Osteocyte (in vitro differentiated cells): Measurements from ENCODE around the gene USP33. TPM values are rescaled to one million over a fixed set of nuclear protein-coding genes. Genes with fewer than 3 reads are reported as not detected.
"Not testable (repeated sequence)": the region's sequence is repeated elsewhere in the genome, so short reads cannot be mapped to it uniquely, and the experiment has no call there.

Experiments used
- DNase-seq: peaks from one replicate; pipeline ENCODE4 v3.0.0; 2021; ENCODE audit warnings: mixed read lengths; ENCODE audit not compliant: unreplicated experiment; ENCODE audit errors: extremely low spot score
- H3K27ac Mint-ChIP-seq: one replicate; pipeline ENCODE4 v1.8.0; 2021; ENCODE audit warnings: mild to moderate bottlenecking, mixed read lengths; ENCODE audit not compliant: unreplicated experiment
- H3K27me3 Mint-ChIP-seq: one replicate; pipeline ENCODE4 v1.8.0; 2021; ENCODE audit warnings: mixed read lengths; ENCODE audit not compliant: unreplicated experiment
- H3K36me3 Mint-ChIP-seq: one replicate; pipeline ENCODE4 v1.8.0; 2021; ENCODE audit warnings: mixed read lengths; ENCODE audit not compliant: unreplicated experiment
- H3K4me1 Mint-ChIP-seq: one replicate; pipeline ENCODE4 v1.8.0; 2021; ENCODE audit warnings: mixed read lengths; ENCODE audit not compliant: unreplicated experiment
- H3K4me3 Mint-ChIP-seq: one replicate; pipeline ENCODE4 v1.8.0; 2021; ENCODE audit warnings: mild to moderate bottlenecking, moderate library complexity, mixed read lengths; ENCODE audit not compliant: unreplicated experiment
- H3K9me3 Mint-ChIP-seq: one replicate; pipeline ENCODE4 v1.8.0; 2021; ENCODE audit warnings: mixed read lengths; ENCODE audit not compliant: unreplicated experiment
- CTCF ChIP-seq: fragments of 200-600 bp; sonication (generic); IDR thresholded peaks from 2 replicates; pipeline ENCODE4 v1.5.0; 2021; ENCODE audit warnings: antibody characterized with exemption, mild to moderate bottlenecking, moderate library complexity
- total RNA-seq: library from RNA; stranded (reverse); gene quantifications from 2 replicates; pipeline ENCODE4 v1.2.1, GENCODE V29; 2021

The USP33 gene
- total RNA-seq, 1 donor from 2014 or later, result 74.7 TPM

DNA sequence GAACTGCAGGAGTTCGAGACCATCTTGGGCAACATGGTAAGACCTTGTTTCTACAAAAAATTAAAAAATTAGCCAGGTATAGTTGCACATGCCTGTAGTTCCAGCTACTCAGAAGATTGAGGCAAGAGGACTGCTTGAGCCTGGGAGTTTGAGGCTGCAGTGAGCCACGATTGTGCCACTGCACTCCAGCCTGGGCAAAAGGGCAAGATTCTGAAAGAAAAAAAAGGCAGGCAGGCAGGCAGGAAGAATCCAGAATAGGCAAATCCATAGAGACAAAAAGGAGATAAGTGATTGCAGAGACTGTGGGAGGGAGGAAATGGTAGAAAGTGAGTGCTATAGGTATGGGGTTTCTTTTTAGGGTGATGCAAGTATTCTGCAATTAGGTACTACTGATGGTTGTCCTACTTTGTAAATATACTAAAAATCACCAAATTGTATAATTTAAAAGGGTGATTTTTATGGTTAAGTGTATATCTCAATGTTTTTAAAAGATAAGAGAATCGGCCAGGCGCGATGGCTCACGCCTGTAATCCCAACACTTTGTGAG lies 106.6 kb downstream of the USP33 start:
- peak overlapping the region; percentile 73 for H3K27ac Mint-ChIP-seq
- H3K9me3 Mint-ChIP-seq, result peaks cover 10% of the 10 kb centered on the region
- peaks cover 33% of the 10 kb centered on the region for H3K36me3 Mint-ChIP-seq

GRCh38 chr1:77652268-77652667 lies 107.4 kb downstream of the USP33 start:
- Mint-ChIP-seq H3K27ac (peak overlapping the region; percentile 73), H3K9me3 (peaks cover 10% of the 10 kb centered on the region), H3K36me3 (peaks cover 33% of the 10 kb centered on the region), H3K4me3 (no peak overlapping the region), H3K4me1 (peaks cover 34% of the 10 kb centered on the region), H3K27me3 (no peaks in the 10 kb centered on the region)
- DNase-seq, result no peak
- TF ChIP-seq CTCF, result no peak

More for the DNA sequence above, 106.6 kb downstream of the USP33 start:
- no peak for TF ChIP-seq CTCF
- Mint-ChIP-seq H3K27me3 (no peaks in the 10 kb centered on the region), H3K4me1 (peaks cover 34% of the 10 kb centered on the region), H3K4me3 (no peak overlapping the region)
- DNase-seq, result no peak

- H3K9me3 Mint-ChIP-seq, result peaks cover 15% of the 10 kb centered on the region
- DNase-seq, result no peak
- TF ChIP-seq CTCF, result no peak
- peaks cover 45% of the 10 kb centered on the region for H3K36me3 Mint-ChIP-seq
- no peaks in the 10 kb centered on the region for H3K27me3 Mint-ChIP-seq
- H3K4me3 Mint-ChIP-seq, result no peak overlapping the region
- no peak overlapping the region for H3K27ac Mint-ChIP-seq
- H3K4me1 Mint-ChIP-seq, result peaks cover 29% of the 10 kb centered on the region
Observed at GRCh38 chr1:77649127-77649526, 110.5 kb downstream of the USP33 start.

DNA sequence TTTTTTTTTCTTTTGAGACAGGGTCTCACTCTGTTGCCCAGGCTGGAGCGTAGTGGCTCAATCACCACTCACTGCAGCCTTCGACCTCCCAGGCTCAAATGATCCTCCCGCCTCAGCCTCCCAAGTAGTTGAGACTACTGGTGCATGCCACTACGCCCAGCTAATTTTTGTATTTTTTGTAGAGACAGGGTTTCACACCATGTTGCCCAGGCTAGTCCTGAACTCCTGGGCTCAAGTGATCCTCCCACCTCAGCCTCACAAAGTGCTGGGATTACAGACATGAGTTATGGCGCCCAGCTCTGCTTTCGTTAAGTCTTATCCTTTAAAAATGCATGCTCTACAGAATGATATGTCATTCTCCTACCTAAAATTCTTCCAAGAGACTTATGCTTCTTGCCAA lies 113.4 kb downstream of the USP33 start:
- not testable (repeated sequence) for H3K4me3 Mint-ChIP-seq, H3K27ac Mint-ChIP-seq, DNase-seq, H3K27me3 Mint-ChIP-seq
- Mint-ChIP-seq H3K9me3 (peaks cover 15% of the 10 kb centered on the region), H3K36me3 (peaks cover 48% of the 10 kb centered on the region), H3K4me1 (peaks cover 11% of the 10 kb centered on the region)

Other genes starting within 250 kb of the USP33 start
- 51.5 and 54.3 TPM in 2 replicates for gene ZZZ3, start 77.2 kb downstream of the USP33 start, total RNA-seq
- gene MIGA1, start 19.8 kb upstream of the USP33 start, total RNA-seq, result 17.8 and 18.5 TPM in 2 replicates
- gene NEXN, start 128.8 kb upstream of the USP33 start, total RNA-seq, result 19.3 and 19.5 TPM in 2 replicates
- gene FUBP1, start 219.2 kb upstream of the USP33 start, total RNA-seq, result 123 and 126 TPM in 2 replicates
- gene DNAJB4, start 245.1 kb upstream of the USP33 start, total RNA-seq, result 89.2 and 95.8 TPM in 2 replicates